ENCODE data around the gene SLC9A3.

GRCh38 chr5:428219-428618, 96.0 kb downstream of the SLC9A3 start:
- TF ChIP-seq FOXA1 (IDR thresholded peaks at IDR 0.05): no peak
- TF ChIP-seq SUZ12 (IDR thresholded peaks at IDR 0.05): no peak
- no peak for TF ChIP-seq ELF4 (IDR thresholded peaks at IDR 0.05)
- TF ChIP-seq ARNT (IDR thresholded peaks at IDR 0.05): no peak
- TF ChIP-seq L3MBTL2 (conservative IDR thresholded peaks at IDR 0.05): no peak
- no peak for TF ChIP-seq BHLHE40 (IDR thresholded peaks at IDR 0.05; ENCODE audit: borderline replicate concordance)
- no peak for TF ChIP-seq FOXK2 (IDR thresholded peaks at IDR 0.05)
- no peak for TF ChIP-seq FOXM1 (IDR thresholded peaks at IDR 0.05; ENCODE audit: borderline replicate concordance)
- no peak for TF ChIP-seq HDGF (IDR thresholded peaks at IDR 0.05; ENCODE audit: borderline replicate concordance)
- TF ChIP-seq SP1 (IDR thresholded peaks at IDR 0.05): no peak
- no peak for TF ChIP-seq TARDBP (IDR thresholded peaks at IDR 0.05)
- TF ChIP-seq NFRKB (IDR thresholded peaks at IDR 0.05): no peak
